HCT116 (cell line): ENCODE results near the gene TMUB1. TPM values are rescaled to one million over a fixed set of nuclear protein-coding genes. Genes with fewer than 3 reads are reported as not detected.

ENCODE experiments used
- ATAC-seq: fragments of 200-7000 bp; cut with Tn5 transposase; 2 replicates; pipeline ENCODE4 v1.9.1; 2020; ENCODE audit warnings: mild to moderate bottlenecking, moderate library complexity
- BruUV-seq: library from RNA; stranded (reverse); fragments of 400-500 nt; replicated peaks from 2 replicates; lab custom pipeline; 2021; lab: Mats Ljungman, UMichigan
- CTCF ChIA-PET: fragments of 300-600 bp; sonication (Branson Sonifier 250); formaldehyde crosslinking; loops from one replicate; lab custom pipeline; 2021; ENCODE audit warnings: antibody characterized with exemption; lab: Charles Lee
- POLR2A ChIA-PET: fragments of 300-600, 350-600 bp; sonication (Branson Sonifier 250); formaldehyde crosslinking; loops from one replicate; lab custom pipeline; 2021; ENCODE audit warnings: antibody characterized with exemption; lab: Charles Lee
- RAD21 ChIA-PET, 2 experiments: fragments of 300-600 bp; sonication (Branson Sonifier 250); formaldehyde crosslinking; loops; one replicate each; lab custom pipeline; 2023; ENCODE audit warnings: low total read pairs in 2 of 2; ENCODE audit not compliant: uncharacterized antibody in 2 of 2, unreplicated experiment in 2 of 2, low non-redundant PET in 1 of 2; lab: Charles Lee
- DNase-seq: peaks from one replicate; pipeline ENCODE4 v3.0.0-alpha.2; 2010; ENCODE audit warnings: low read depth, low spot score
- H2AFZ ChIP-seq: fragments of 200-600 bp; shearing (Covaris generic), sonication (generic); 2 replicates; pipeline ENCODE4 v1.6.1; 2017; ENCODE audit warnings: low read depth, mixed run types, mixed read lengths, antibody characterized with exemption, low read length; ENCODE audit not compliant: poor library complexity, severe bottlenecking
- H3K27ac ChIP-seq: 2 replicates; pipeline ENCODE4 v1.5.1; 2012; ENCODE audit warnings: low read depth, low read length
- H3K27me3 ChIP-seq: fragments of 200-600 bp; sonication (generic); 2 replicates; pipeline ENCODE4 v1.6.1; 2016; ENCODE audit warnings: mixed run types, low read length, mixed read lengths; ENCODE audit not compliant: insufficient read depth
- H3K36me3 ChIP-seq, 2 experiments: fragments of 200-500 bp in 1 of 2; fragments of 200-600 bp in 1 of 2; sonication (Bioruptor generic) in 1 of 2; sonication (generic) in 1 of 2; 2 replicates each; pipeline versions ENCODE4 v1.5.1 to v1.6.1; 2014 to 2016; ENCODE audit warnings: low read length in 2 of 2, inconsistent platforms in 1 of 2, mixed read lengths in 1 of 2, mixed run types in 1 of 2; ENCODE audit not compliant: insufficient read depth in 2 of 2, control insufficient read depth in 1 of 2
- H3K4me1 ChIP-seq, 2 experiments: fragments of 200-600 bp in 1 of 2; sonication (generic) in 1 of 2; 2 replicates each; pipeline versions ENCODE4 v1.5.1 to v1.6.1; 2012 to 2017; ENCODE audit warnings: low read length in 2 of 2, inconsistent platforms in 1 of 2, mild to moderate bottlenecking in 1 of 2, mixed read lengths in 1 of 2, mixed run types in 1 of 2, moderate library complexity in 1 of 2; ENCODE audit not compliant: insufficient read depth in 2 of 2, control insufficient read depth in 1 of 2
- H3K4me2 ChIP-seq: fragments of 200-600 bp; sonication (generic); 2 replicates; pipeline ENCODE4 v1.6.1; 2017; ENCODE audit warnings: mixed run types, low read length, mixed read lengths
- H3K4me3 ChIP-seq, 2 experiments: fragments of 200-600 bp in 1 of 2; sonication (generic) in 1 of 2; replicated peaks in 1 of 2; 2 replicates each; pipeline ENCODE4 v1.5.1; 2011 to 2016; ENCODE audit warnings: low read length in 2 of 2, control low read depth in 1 of 2, low read depth in 1 of 2, mild to moderate bottlenecking in 1 of 2, mixed read lengths in 1 of 2, mixed run types in 1 of 2
- H3K79me2 ChIP-seq: fragments of 200-600 bp; sonication (generic); 2 replicates; pipeline ENCODE4 v1.6.1; 2017; ENCODE audit warnings: mild to moderate bottlenecking, mixed run types, low read length, moderate library complexity, mixed read lengths; ENCODE audit not compliant: insufficient read depth
- H3K9ac ChIP-seq: fragments of 200-600 bp; sonication (generic); 2 replicates; pipeline ENCODE4 v1.6.1; 2016; ENCODE audit warnings: low read length, mixed read lengths
- H3K9me2 ChIP-seq: fragments of 200-600 bp; sonication (generic), shearing (Covaris generic); 2 replicates; pipeline ENCODE4 v1.6.1; 2017; ENCODE audit warnings: mixed run types, mild to moderate bottlenecking, moderate library complexity; ENCODE audit not compliant: insufficient read depth
- H3K9me3 ChIP-seq, 2 experiments: fragments of 200-500 bp in 1 of 2; fragments of 200-600 bp in 1 of 2; sonication (Bioruptor generic) in 1 of 2; sonication (generic) in 1 of 2; 2 replicates each; pipeline ENCODE4 v1.6.1; 2014 to 2017; ENCODE audit warnings: low read length in 2 of 2, mixed read lengths in 2 of 2, inconsistent platforms in 1 of 2, low read depth in 1 of 2, mild to moderate bottlenecking in 1 of 2, mixed run types in 1 of 2, moderate library complexity in 1 of 2; ENCODE audit not compliant: control insufficient read depth in 1 of 2, insufficient read depth in 1 of 2
- H4K20me1 ChIP-seq: fragments of 200-600 bp; sonication (generic), shearing (Covaris generic); 2 replicates; pipeline ENCODE4 v1.6.1; 2017; ENCODE audit warnings: mixed run types, mild to moderate bottlenecking, moderate library complexity; ENCODE audit not compliant: insufficient read depth
- EZH2phosphoT487 ChIP-seq: fragments of 200-600 bp; IDR thresholded peaks from 2 replicates; pipeline ENCODE4 v1.6.1; 2018; ENCODE audit warnings: antibody characterized with exemption, borderline replicate concordance
- POLR2AphosphoS5 ChIP-seq: IDR thresholded peaks from 2 replicates; pipeline ENCODE4 v1.6.1; 2011; ENCODE audit warnings: mild to moderate bottlenecking, low read depth, low read length, moderate library complexity
- ZBTB33 ChIP-seq: IDR thresholded peaks from 2 replicates; pipeline ENCODE4 v1.6.1; 2011; ENCODE audit warnings: mild to moderate bottlenecking, low read length, moderate library complexity; ENCODE audit not compliant: insufficient replicate concordance; ENCODE audit errors: extremely low read depth
- ZFX ChIP-seq: fragments of 450-650 bp; IDR thresholded peaks from 2 replicates; pipeline ENCODE4 v1.6.1; 2017
- intact Hi-C: fragments of 100-400 bp; cut with micrococcal nuclease; formaldehyde crosslinking; loops from 2 replicates; pipeline ENCODE4 v1.10.0; 2022
- total RNA-seq: library from RNA; stranded (reverse); gene quantifications from one replicate; pipeline ENCODE4 v1.2.1, GENCODE V29; 2021; ENCODE audit not compliant: unreplicated experiment

Gene TMUB1
- total RNA-seq, 1 experiment from 2014 or later, result 75.8 TPM

GRCh38 chr7:151078233-151079040, 4.9 kb downstream of the TMUB1 start:
- no peaks in the 10 kb centered on the region for H3K27me3 ChIP-seq
- intact Hi-C loops, result no loop called here
- H3K9me2 ChIP-seq, result no peaks in the 10 kb centered on the region
- ChIA-PET POLR2A (no interaction called here), CTCF (no interaction called here), RAD21 (interaction anchor here in 1 of 2 experiments (0.6 kb wide), 1 partner anchor 16 kb away, joined by 4 read pairs; no protein-coding TSS in a partner anchor)
- no peak overlapping the region for H3K4me3 ChIP-seq
- no peak for ATAC-seq
- peaks cover 45% of the 10 kb centered on the region for H3K79me2 ChIP-seq
- H4K20me1 ChIP-seq, result no peaks in the 10 kb centered on the region
- peaks cover 20 to 49% of the 10 kb centered on the region in 2 experiments for H3K4me1 ChIP-seq
- no peak for DNase-seq
- H3K9me3 ChIP-seq, result no peaks in the 10 kb centered on the region
- peaks cover 13 to 16% of the 10 kb centered on the region in 2 experiments; a peak in 3 of 4 replicates for H3K36me3 ChIP-seq
- no peak overlapping the region for H3K9ac ChIP-seq
- H2AFZ ChIP-seq, result no peak overlapping the region
- peak overlapping the region; percentile 94 for H3K4me2 ChIP-seq
- TF ChIP-seq ZBTB33 (no peak), ZFX (no peak), EZH2phosphoT487 (no peak), POLR2AphosphoS5 (peak; percentile 33)
- no TSS peak for BruUV-seq
- peak overlapping the region; percentile 94 for H3K27ac ChIP-seq
